ENCODE results near the gene SLPI.

Gene SLPI

GRCh38 chr20:45294659-45295058 lies 40.3 kb upstream of the SLPI start:
- H3K27ac ChIP-seq (ENCODE audit: low read length), result no peak overlapping the region
- H3K4me1 ChIP-seq (ENCODE audit: insufficient read depth, low read length), result no peaks in the 10 kb centered on the region
- H2AFZ ChIP-seq (ENCODE audit: low read depth, low read length), result no peak overlapping the region
- H4K20me1 ChIP-seq (ENCODE audit: insufficient read depth, low read length), result no peaks in the 10 kb centered on the region
- no peak overlapping the region for H3K9ac ChIP-seq (ENCODE audit: low read depth, low read length)
- TF ChIP-seq, protein P1, sequence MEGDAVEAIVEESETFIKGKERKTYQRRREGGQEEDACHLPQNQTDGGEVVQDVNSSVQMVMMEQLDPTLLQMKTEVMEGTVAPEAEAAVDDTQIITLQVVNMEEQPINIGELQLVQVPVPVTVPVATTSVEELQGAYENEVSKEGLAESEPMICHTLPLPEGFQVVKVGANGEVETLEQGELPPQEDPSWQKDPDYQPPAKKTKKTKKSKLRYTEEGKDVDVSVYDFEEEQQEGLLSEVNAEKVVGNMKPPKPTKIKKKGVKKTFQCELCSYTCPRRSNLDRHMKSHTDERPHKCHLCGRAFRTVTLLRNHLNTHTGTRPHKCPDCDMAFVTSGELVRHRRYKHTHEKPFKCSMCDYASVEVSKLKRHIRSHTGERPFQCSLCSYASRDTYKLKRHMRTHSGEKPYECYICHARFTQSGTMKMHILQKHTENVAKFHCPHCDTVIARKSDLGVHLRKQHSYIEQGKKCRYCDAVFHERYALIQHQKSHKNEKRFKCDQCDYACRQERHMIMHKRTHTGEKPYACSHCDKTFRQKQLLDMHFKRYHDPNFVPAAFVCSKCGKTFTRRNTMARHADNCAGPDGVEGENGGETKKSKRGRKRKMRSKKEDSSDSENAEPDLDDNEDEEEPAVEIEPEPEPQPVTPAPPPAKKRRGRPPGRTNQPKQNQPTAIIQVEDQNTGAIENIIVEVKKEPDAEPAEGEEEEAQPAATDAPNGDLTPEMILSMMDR (IDR thresholded peaks at IDR 0.05; ENCODE audit: borderline replicate concordance, extremely low read depth, low read length, poor library complexity, severe bottlenecking), result no peak
- TF ChIP-seq EZH2 (IDR thresholded peaks at IDR 0.05; ENCODE audit: borderline replicate concordance, low read depth, low read length, severe bottlenecking), result no peak
- no peak overlapping the region for H3K4me2 ChIP-seq (ENCODE audit: insufficient read depth, low read length)
- no peak for DNase-seq
- no peak for ATAC-seq (ENCODE audit: insufficient read depth, low read depth)
- H3K36me3 ChIP-seq (ENCODE audit: insufficient read depth, low read length), result no peaks in the 10 kb centered on the region
- H3K4me3 ChIP-seq (ENCODE audit: low read depth in 1 of 2, low read length in 2 of 2), result no peak overlapping the region
- H3K79me2 ChIP-seq (ENCODE audit: insufficient read depth, low read length), result no peaks in the 10 kb centered on the region
- H3K9me3 ChIP-seq (ENCODE audit: insufficient read depth, low read length, severe bottlenecking), result no peaks in the 10 kb centered on the region
- no peaks in the 10 kb centered on the region for H3K27me3 ChIP-seq (ENCODE audit: insufficient read depth, low read length, poor library complexity)

DNA sequence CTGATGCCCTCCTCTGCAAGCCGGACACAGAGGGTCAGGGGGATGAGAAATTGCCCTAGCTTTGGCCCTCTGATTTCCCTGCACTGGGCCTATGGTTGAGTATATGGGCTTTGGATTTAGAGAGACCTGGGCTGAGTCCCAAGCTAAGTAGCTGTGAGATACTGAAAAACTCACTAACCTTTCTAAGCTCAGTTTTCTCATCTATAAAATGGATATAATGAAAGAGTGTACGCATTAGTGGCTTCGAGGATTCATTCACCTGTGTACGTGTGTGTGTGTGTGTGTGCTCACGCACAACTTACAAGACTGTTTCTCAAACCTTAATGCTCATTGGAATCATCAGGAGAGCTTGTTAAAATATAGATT lies 39.6 kb upstream of the SLPI start:
- Histone ChIP-seq H3K9me3 (ENCODE audit: insufficient read depth, low read length, severe bottlenecking) (no peaks in the 10 kb centered on the region), H3K27me3 (ENCODE audit: insufficient read depth, low read length, poor library complexity) (peaks cover under 1% of the 10 kb centered on the region), H3K27ac (ENCODE audit: low read length) (no peak overlapping the region), H3K9ac (ENCODE audit: low read depth, low read length) (no peak overlapping the region), H2AFZ (ENCODE audit: low read depth, low read length) (no peak overlapping the region), H3K4me2 (ENCODE audit: insufficient read depth, low read length) (no peak overlapping the region), H3K4me3 (ENCODE audit: low read depth in 1 of 2, low read length in 2 of 2) (no peak overlapping the region), H3K36me3 (ENCODE audit: insufficient read depth, low read length) (no peaks in the 10 kb centered on the region), H3K79me2 (ENCODE audit: insufficient read depth, low read length) (no peaks in the 10 kb centered on the region), H3K4me1 (ENCODE audit: insufficient read depth, low read length) (no peaks in the 10 kb centered on the region), H4K20me1 (ENCODE audit: insufficient read depth, low read length) (no peaks in the 10 kb centered on the region)
- TF ChIP-seq, protein P1 (IDR thresholded peaks at IDR 0.05; ENCODE audit: borderline replicate concordance, extremely low read depth, low read length, poor library complexity, severe bottlenecking), result no peak
- TF ChIP-seq EZH2 (IDR thresholded peaks at IDR 0.05; ENCODE audit: borderline replicate concordance, low read depth, low read length, severe bottlenecking), result no peak
- DNase-seq, result no peak
- ATAC-seq (ENCODE audit: insufficient read depth, low read depth), result no peak

GRCh38 chr20:45293041-45294002 lies 39.0 kb upstream of the SLPI start:
- TF ChIP-seq, protein P1 (IDR thresholded peaks at IDR 0.05; ENCODE audit: borderline replicate concordance, extremely low read depth, low read length, poor library complexity, severe bottlenecking), result no peak
- TF ChIP-seq EZH2 (IDR thresholded peaks at IDR 0.05; ENCODE audit: borderline replicate concordance, low read depth, low read length, severe bottlenecking), result no peak
- H3K36me3 ChIP-seq (ENCODE audit: insufficient read depth, low read length), result no peaks in the 10 kb centered on the region
- H3K4me3 ChIP-seq (ENCODE audit: low read depth in 1 of 2, low read length in 2 of 2), result no peak overlapping the region
- H3K9me3 ChIP-seq (ENCODE audit: insufficient read depth, low read length, severe bottlenecking), result no peaks in the 10 kb centered on the region
- peaks cover 7% of the 10 kb centered on the region for H3K27me3 ChIP-seq (ENCODE audit: insufficient read depth, low read length, poor library complexity)
- ATAC-seq (ENCODE audit: insufficient read depth, low read depth) (no peak), DNase-seq (no peak)
- H2AFZ ChIP-seq (ENCODE audit: low read depth, low read length), result no peak overlapping the region
- H3K27ac ChIP-seq (ENCODE audit: low read length), result no peak overlapping the region
- no peak overlapping the region for H3K9ac ChIP-seq (ENCODE audit: low read depth, low read length)
- no peaks in the 10 kb centered on the region for H3K79me2 ChIP-seq (ENCODE audit: insufficient read depth, low read length)
- H3K4me1 ChIP-seq (ENCODE audit: insufficient read depth, low read length), result no peaks in the 10 kb centered on the region
- H4K20me1 ChIP-seq (ENCODE audit: insufficient read depth, low read length), result no peaks in the 10 kb centered on the region
- H3K4me2 ChIP-seq (ENCODE audit: insufficient read depth, low read length), result no peak overlapping the region
